MM.1S (cell line): Measurements from ENCODE around the gene TIGIT.

ENCODE experiments used
- CTCF ChIP-seq: fragments of 300-600 bp; sonication (generic); IDR thresholded peaks from 2 replicates; pipeline ENCODE4 v1.5.1; 2016; ENCODE audit warnings: antibody characterized with exemption, low read length, mixed read lengths
- EZH2 ChIP-seq: fragments of 300-600 bp; sonication (generic); optimal IDR thresholded peaks from 2 replicates; pipeline ENCODE3; 2017; ENCODE audit warnings: low read depth, mild to moderate bottlenecking, antibody characterized with exemption, low read length, mixed read lengths

GRCh38 chr3:114318295-114318694 lies 24.5 kb downstream of the TIGIT start:
- no peak for TF ChIP-seq CTCF
- TF ChIP-seq EZH2 = no peak
